Stimulated activated CD8-positive, alpha-beta memory T cell treated with anti-CD3 and anti-CD28 coated beads, Interleukin-2, amount 100 ng/mL, for 48 hours (primary cell): ENCODE measurements around the gene SERPINC1.
A peak's percentile ranks its signal among the peaks of the same experiment; 100 is the strongest.
"Not testable (repeated sequence)": the region's sequence is repeated elsewhere in the genome, so short reads cannot be mapped to it uniquely, and the experiment has no call there.

Experiments used
- DNase-seq, 2 donors: peaks; one replicate each; pipeline ENCODE4 v3.0.0-alpha.2; 2020; ENCODE audit warnings: low read depth in 2 of 2

SERPINC1 gene

GRCh38 chr1:173893611-173894010 lies 23.5 kb downstream of the SERPINC1 start:
- no peak for DNase-seq

- no peak for DNase-seq
Measured at GRCh38 chr1:173889885-173890284, 27.2 kb downstream of the SERPINC1 start.

DNA sequence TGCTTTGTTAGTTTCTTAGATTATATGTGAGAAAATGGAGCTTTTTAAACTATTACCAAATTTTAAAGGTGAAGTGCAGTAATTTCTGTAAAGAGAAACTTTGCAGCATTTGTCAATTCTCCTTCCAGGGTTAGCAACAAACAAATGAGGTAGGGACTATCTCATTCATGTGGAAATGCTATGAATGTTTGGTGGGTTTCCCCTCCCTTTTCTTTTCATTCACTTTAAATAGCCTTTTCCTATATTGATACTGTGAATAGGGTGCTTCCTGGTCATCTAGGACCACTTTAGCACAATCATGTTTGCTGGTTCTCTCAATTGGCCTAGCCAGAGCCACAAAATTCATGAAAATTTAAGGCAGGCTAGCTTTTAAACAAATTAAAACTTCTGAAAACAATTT lies 28.4 kb downstream of the SERPINC1 start:
- no peak for DNase-seq

DNA sequence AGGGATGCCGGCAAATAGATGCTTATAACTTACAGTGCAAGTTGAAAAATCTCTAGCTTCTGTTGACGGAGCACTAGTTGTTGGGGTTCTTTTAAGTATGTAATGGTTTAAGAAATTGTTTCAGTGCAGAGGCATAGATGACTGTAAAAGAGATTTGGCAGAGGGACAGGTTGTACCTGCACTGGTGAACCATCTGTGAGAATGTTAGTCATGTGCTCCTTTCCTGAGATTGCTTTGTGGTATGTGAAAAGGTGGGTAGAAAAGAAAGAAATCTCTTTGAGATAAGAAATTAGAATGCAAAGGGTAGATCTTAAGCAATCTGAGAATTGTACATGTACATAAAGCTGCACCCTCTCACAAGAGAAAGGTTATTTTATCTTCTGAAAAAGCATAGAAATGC lies 29.5 kb downstream of the SERPINC1 start:
- no peak for DNase-seq

DNA sequence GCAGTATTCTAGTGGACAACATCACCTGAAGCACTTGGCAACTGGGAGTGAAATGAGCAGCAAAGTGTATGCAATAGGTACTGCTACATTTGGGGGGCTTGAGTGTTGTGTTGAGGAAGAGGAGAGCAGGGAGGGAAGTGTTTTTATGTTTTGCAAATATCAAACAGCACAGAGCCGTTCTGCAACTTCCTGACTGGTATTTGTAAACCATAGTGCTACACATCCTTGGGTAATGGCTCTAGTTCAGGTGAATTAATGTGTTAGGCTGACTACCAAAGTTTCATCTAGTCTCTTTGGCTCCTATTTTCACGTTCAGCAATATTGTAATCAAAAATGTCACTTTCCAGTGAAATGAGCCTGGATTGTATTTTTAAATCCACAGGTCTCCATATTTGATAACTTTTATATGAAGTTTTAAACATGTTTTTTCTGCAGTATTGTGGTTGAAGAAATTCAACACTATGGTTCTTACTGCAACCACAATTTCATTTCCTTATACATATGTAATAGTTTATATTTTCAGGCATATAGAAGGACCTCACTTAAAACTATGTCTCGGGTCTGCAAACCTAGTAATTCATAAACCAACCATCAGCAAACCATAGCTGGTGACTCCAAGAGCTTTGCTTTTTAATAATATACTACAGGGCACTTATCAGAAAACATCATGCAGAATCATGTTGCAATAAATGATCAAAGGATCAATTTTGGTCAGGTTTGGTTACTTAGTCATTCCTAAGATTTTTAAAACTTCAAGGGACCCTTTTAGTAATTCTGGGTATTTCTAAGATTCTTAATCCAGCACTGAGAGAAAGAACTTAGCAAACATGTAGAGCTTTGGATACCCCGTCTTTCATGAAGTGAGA lies 30.1 kb downstream of the SERPINC1 start:
- DNase-seq, result no peak

- DNase-seq, result no peak
Measured at GRCh38 chr1:173884701-173885100, 32.4 kb downstream of the SERPINC1 start.

GRCh38 chr1:173881117-173881516 lies 36.0 kb downstream of the SERPINC1 start:
- not testable (repeated sequence) for DNase-seq

DNA sequence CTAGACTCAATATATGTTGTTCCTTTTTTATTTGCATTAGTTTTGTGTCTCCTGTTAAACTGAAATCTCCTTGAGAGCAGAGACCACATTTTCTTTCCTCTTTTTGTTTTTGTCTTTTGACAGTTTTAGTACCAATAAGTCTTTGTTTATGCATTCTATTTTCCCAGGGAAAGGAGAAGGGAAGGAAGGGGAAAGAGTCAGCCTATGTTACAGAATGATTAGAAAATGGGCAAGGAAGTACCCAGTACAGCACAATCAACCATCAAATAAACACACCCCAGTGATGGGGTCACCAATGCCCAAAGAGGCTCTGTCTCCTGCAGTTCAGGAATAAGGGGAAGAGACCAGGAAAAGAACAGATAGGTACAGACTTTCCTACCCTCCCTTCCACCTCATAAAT lies 38.9 kb downstream of the SERPINC1 start:
- no peak for DNase-seq

DNA sequence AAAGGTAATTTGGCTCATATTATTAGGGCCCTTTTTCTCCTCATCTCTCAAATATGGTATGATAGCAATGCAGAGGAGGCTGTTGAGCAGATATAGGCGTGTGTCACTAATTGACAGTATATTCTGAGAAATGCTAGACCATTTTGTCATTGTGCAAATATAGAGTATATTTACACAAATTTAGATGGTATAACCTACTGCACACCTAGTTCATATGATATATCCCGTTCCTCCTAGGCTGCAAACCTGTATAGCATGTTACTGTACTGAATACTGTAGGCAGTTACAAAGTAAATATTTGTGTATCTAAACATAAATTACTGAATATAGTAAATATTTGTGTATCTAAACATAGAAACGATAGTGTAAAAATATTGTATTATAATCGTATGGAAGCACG lies 40.4 kb downstream of the SERPINC1 start:
- DNase-seq, result no peak

DNA sequence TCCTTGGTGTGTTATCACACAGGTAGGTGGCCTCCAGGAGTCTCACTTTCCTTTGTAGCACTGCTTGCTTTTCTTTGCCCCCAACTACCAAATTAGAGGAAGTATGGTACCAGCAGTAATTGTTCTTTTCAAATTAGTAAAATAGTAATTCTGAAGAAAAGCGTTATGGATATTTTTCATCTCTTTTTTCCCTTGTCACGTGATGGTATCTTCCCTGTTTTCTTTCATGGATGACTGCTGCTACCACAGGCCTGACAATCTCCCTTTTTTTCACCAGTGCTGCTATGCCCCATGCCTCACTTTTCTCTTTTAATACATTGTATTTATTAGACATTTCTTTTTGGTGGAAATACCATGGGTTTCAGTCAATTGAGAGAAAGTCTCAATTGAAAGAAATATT lies 45.6 kb downstream of the SERPINC1 start:
- no peak for DNase-seq

- DNase-seq, result no peak
Measured at GRCh38 chr1:173871091-173871490, 46.0 kb downstream of the SERPINC1 start.

DNA sequence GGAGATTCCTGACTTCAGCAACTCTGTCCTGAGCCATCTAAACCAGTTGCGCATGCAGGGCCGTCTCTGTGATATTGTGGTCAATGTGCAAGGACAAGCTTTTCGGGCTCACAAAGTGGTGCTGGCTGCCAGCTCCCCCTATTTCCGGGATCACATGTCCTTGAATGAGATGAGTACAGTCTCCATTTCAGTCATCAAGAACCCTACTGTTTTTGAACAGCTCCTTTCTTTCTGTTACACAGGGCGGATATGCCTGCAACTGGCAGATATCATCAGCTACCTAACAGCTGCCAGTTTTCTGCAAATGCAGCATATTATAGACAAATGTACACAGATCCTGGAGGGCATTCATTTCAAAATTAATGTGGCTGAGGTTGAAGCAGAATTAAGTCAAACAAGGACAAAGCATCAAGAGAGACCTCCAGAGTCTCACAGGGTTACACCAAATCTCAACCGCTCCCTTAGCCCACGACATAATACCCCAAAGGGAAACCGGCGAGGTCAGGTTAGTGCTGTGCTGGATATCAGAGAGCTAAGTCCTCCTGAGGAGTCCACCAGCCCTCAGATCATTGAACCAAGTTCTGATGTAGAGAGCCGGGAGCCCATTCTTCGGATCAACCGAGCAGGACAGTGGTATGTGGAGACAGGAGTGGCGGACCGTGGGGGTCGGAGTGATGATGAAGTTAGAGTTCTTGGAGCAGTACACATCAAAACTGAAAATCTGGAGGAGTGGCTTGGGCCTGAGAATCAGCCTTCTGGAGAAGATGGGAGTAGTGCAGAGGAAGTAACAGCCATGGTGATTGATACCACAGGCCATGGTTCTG lies 46.7 kb downstream of the SERPINC1 start:
- no peak for DNase-seq

DNA sequence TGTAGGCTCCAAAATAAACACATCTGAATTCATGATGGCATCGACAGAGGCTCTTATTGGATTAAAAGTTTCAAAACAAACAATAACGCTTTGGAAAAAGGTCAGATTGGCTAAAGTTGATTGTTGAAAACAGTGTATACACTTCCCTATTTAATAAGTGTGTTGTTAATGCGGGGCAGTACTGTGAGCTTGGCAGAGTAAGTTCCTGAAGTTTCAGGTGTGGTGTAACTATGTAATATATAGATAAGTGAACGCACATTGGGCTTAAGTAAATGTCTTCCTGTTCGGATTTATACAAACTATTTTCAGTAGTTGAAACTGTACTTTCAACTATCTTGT lies 48.1 kb downstream of the SERPINC1 start:
- no peak for DNase-seq

DNA sequence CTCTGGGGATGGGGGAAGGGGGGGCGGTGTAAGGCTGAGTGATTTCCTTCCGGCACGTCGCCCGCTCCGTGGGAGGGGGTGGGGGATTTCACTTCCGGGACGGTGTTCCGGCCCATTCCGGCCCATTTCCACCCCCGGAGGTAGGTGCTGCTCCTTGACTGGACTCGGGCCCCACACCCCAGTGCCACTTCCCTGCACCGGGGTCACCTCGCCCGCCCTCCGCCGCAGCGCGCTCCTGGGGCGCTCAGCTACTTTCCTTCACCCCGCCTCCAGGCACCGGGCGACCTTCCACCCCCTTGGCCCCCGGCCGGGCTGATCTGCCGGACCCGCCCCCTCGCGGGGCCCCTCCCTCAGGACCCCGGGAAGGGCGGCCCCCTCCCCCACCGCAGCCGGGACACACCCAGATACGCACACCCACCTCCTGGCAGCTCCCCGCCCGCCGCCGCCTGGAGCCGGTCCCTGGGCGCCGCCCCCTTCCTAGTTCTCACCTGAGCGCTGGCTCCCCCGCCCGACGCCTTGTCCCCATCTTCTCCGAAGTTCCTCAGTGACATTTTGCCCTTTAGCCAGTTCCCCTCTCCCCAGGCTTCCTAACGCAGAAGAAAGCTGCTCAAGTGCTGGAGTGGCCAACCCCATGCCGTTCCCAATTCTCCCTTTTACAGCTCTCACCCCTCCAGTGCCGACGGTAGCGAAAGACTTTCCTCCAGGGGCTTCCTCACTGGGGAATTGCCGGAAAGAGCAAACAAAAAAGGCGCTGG lies 48.7 kb downstream of the SERPINC1 start, which contains the start of gene ZBTB37:
ZBTB37 (plus strand) TSS at position 115 of the 755 bp plus-strand sequence. CDS start 1,846 bp downstream, outside the sequence.
- peak; percentile 93 for DNase-seq

DNA sequence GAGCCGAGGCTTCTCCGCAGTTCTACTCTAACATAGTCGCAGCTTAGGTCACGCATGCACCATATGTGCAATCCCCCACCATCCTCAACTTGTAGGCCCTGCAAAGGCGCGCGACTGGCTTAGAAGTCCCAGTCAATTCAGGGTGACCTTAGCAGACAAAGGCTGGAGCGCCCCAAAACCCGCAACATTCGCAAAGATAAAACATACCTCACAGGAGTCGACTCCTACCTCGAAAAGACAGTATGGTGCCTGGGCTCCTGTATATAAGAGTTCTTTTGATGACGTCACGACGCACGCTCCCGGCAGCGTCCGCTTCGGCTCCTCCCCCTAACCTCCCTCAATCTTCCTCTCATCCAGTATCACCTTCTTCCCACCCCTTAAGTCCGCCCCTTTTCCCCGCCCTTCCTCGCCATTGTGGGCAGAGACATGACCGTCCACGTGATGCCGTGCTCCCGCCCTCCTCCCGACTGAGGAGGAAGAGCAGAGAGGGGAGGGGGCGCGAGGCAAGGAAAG lies 49.3 kb downstream of the SERPINC1 start, which contains the start of gene GAS5:
GAS5 (minus strand) TSS at position 237 of the 513 bp plus-strand sequence.
- peak; percentile 98 to 99 for DNase-seq

GRCh38 chr1:173867141-173867752 lies 49.9 kb downstream of the SERPINC1 start:
- DNase-seq, result peak in 1 of 2 donors; percentile 28

- DNase-seq, result no peak
Measured at GRCh38 chr1:173866413-173867115, 50.6 kb downstream of the SERPINC1 start.

- no peak for DNase-seq
Measured at GRCh38 chr1:173865468-173866164, 51.5 kb downstream of the SERPINC1 start.

- no peak for DNase-seq
Measured at GRCh38 chr1:173864179-173864867, 52.8 kb downstream of the SERPINC1 start.
